H9 (cell line): ENCODE measurements around the gene CCK. TPM values are rescaled to one million over a fixed set of nuclear protein-coding genes. Genes with fewer than 3 reads are reported as not detected.

Source experiments
- DNase-seq: peaks from one replicate; pipeline ENCODE4 v3.0.0-alpha.2; 2017
- H2AFZ ChIP-seq: one replicate; pipeline ENCODE4 v1.6.1; 2013; ENCODE audit warnings: mild to moderate bottlenecking, low read length, control low read depth, moderate library complexity
- H2AK5ac ChIP-seq: 2 replicates; pipeline ENCODE4 v1.6.1; 2013; ENCODE audit warnings: low read length, control low read depth, mixed read lengths; ENCODE audit not compliant: insufficient read length
- H2BK120ac ChIP-seq: one replicate; pipeline ENCODE4 v1.6.1; 2013; ENCODE audit warnings: low read depth, mild to moderate bottlenecking, low read length, control low read depth, inconsistent platforms; ENCODE audit not compliant: poor library complexity, severe bottlenecking
- H2BK12ac ChIP-seq: 2 replicates; pipeline ENCODE4 v1.6.1; 2013; ENCODE audit warnings: low read length, control low read depth, mixed read lengths, low read depth; ENCODE audit not compliant: insufficient read length
- H2BK15ac ChIP-seq: 2 replicates; pipeline ENCODE4 v1.6.1; 2013; ENCODE audit warnings: low read depth, low read length, control low read depth
- H2BK20ac ChIP-seq: one replicate; pipeline ENCODE4 v1.6.1; 2013; ENCODE audit warnings: low read depth, mild to moderate bottlenecking, low read length, control low read depth, inconsistent platforms; ENCODE audit not compliant: poor library complexity, severe bottlenecking
- H2BK5ac ChIP-seq: 2 replicates; pipeline ENCODE4 v1.6.1; 2013; ENCODE audit warnings: low read length, control low read depth, mixed read lengths; ENCODE audit not compliant: insufficient read length
- H3K14ac ChIP-seq: 2 replicates; pipeline ENCODE4 v1.6.1; 2013; ENCODE audit warnings: low read length, control low read depth; ENCODE audit not compliant: insufficient read depth
- H3K18ac ChIP-seq: 2 replicates; pipeline ENCODE4 v1.6.1; 2013; ENCODE audit warnings: low read depth, mild to moderate bottlenecking, mixed read lengths, low read length, control low read depth; ENCODE audit not compliant: insufficient read length
- H3K23ac ChIP-seq: 2 replicates; pipeline ENCODE4 v1.6.1; 2013; ENCODE audit warnings: low read length, control low read depth, mixed read lengths, low read depth; ENCODE audit not compliant: insufficient read length
- H3K23me2 ChIP-seq: 2 replicates; pipeline ENCODE4 v1.6.1; 2013; ENCODE audit warnings: low read depth, mild to moderate bottlenecking, mixed read lengths, low read length, control low read depth; ENCODE audit not compliant: insufficient read length, poor library complexity, severe bottlenecking
- H3K27ac ChIP-seq: 2 replicates; pipeline ENCODE4 v1.5.1; 2013; ENCODE audit warnings: low read length, control low read depth, mixed read lengths, low read depth; ENCODE audit not compliant: insufficient read length
- H3K27me3 ChIP-seq: 2 replicates; pipeline ENCODE4 v1.6.1; 2013; ENCODE audit warnings: low read length, control low read depth, inconsistent platforms; ENCODE audit not compliant: insufficient read depth
- H3K4ac ChIP-seq: 2 replicates; pipeline ENCODE4 v1.6.1; 2013; ENCODE audit warnings: low read depth, mild to moderate bottlenecking, control low read depth, inconsistent platforms, low read length, moderate library complexity
- H3K4me1 ChIP-seq: 2 replicates; pipeline ENCODE4 v1.6.1; 2013; ENCODE audit warnings: low read length, control low read depth, inconsistent platforms; ENCODE audit not compliant: insufficient read depth
- H3K4me2 ChIP-seq: 2 replicates; pipeline ENCODE4 v1.6.1; 2013; ENCODE audit warnings: low read length, control low read depth, mixed read lengths; ENCODE audit not compliant: insufficient read length, insufficient read depth
- H3K56ac ChIP-seq: 2 replicates; pipeline ENCODE4 v1.6.1; 2013; ENCODE audit warnings: low read depth, mild to moderate bottlenecking, mixed read lengths, low read length, control low read depth; ENCODE audit not compliant: insufficient read length
- H3K79me1 ChIP-seq: 2 replicates; pipeline ENCODE4 v1.6.1; 2013; ENCODE audit warnings: low read depth, mild to moderate bottlenecking, moderate library complexity, low read length, control low read depth, inconsistent platforms; ENCODE audit not compliant: insufficient read depth, poor library complexity, severe bottlenecking
- H3K79me2 ChIP-seq: 2 replicates; pipeline ENCODE4 v1.6.1; 2013; ENCODE audit warnings: low read length, control low read depth, inconsistent platforms; ENCODE audit not compliant: insufficient read depth
- H3K9ac ChIP-seq: 2 replicates; pipeline ENCODE4 v1.6.1; 2013; ENCODE audit warnings: low read length, control low read depth, mixed read lengths; ENCODE audit not compliant: insufficient read length; ENCODE audit errors: extremely low read depth
- H3K9me3 ChIP-seq: one replicate; pipeline ENCODE4 v1.6.1; 2013; ENCODE audit warnings: low read depth, low read length, inconsistent platforms; ENCODE audit not compliant: control insufficient read depth
- H3T11ph ChIP-seq: one replicate; pipeline ENCODE4 v1.6.1; 2013; ENCODE audit warnings: mild to moderate bottlenecking, low read length, control low read depth, inconsistent platforms
- H4K20me1 ChIP-seq: one replicate; pipeline ENCODE4 v1.6.1; 2013; ENCODE audit not compliant: control insufficient read depth, insufficient read length, insufficient read depth
- H4K5ac ChIP-seq: 2 replicates; pipeline ENCODE4 v1.6.1; 2013; ENCODE audit warnings: low read depth, mild to moderate bottlenecking, mixed read lengths, low read length, control low read depth; ENCODE audit not compliant: insufficient read length
- H4K8ac ChIP-seq: replicated peaks from 2 replicates; pipeline ENCODE4 v1.6.1; 2013; ENCODE audit warnings: low read length, control low read depth, mixed read lengths, low read depth; ENCODE audit not compliant: insufficient read length
- H4K91ac ChIP-seq: 2 replicates; pipeline ENCODE4 v1.6.1; 2013; ENCODE audit warnings: low read depth, mild to moderate bottlenecking, moderate library complexity, mixed read lengths, low read length, control low read depth; ENCODE audit not compliant: insufficient read length
- H3K27ac Mint-ChIP-seq, 3 experiments: 2 replicates in 2 of 3; 3 replicates in 1 of 3; pipeline ENCODE4 v1.8.0; 2020 to 2021; ENCODE audit warnings: mixed read lengths in 3 of 3, mild to moderate bottlenecking in 1 of 3, moderate library complexity in 1 of 3
- H3K27me3 Mint-ChIP-seq: 2 replicates; pipeline ENCODE4 v1.8.0; 2021; ENCODE audit warnings: low read depth, mild to moderate bottlenecking, moderate library complexity, mixed read lengths
- H3K36me3 Mint-ChIP-seq, 3 experiments: 2 replicates in 2 of 3; 3 replicates in 1 of 3; pipeline ENCODE4 v1.8.0; 2020 to 2021; ENCODE audit warnings: low read depth in 3 of 3, mixed read lengths in 3 of 3; ENCODE audit not compliant: insufficient read depth in 1 of 3
- H3K4me1 Mint-ChIP-seq, 2 experiments: 2 replicates each; pipeline ENCODE4 v1.8.0; 2020; ENCODE audit warnings: mixed read lengths in 2 of 2
- H3K4me3 Mint-ChIP-seq, 2 experiments: 2 replicates in 1 of 2; 3 replicates in 1 of 2; pipeline ENCODE4 v1.8.0; 2020 to 2021; ENCODE audit warnings: mild to moderate bottlenecking in 2 of 2, mixed read lengths in 2 of 2, moderate library complexity in 1 of 2
- H3K9me3 Mint-ChIP-seq, 2 experiments: 2 replicates in 1 of 2; 3 replicates in 1 of 2; pipeline ENCODE4 v1.8.0; 2020; ENCODE audit warnings: mild to moderate bottlenecking in 2 of 2, mixed read lengths in 2 of 2, moderate library complexity in 1 of 2
- CTCF ChIP-seq: fragments of 200-600 bp; sonication (generic); conservative IDR thresholded peaks from 3 replicates; pipeline ENCODE4 v1.8.0; 2021; ENCODE audit warnings: antibody characterized with exemption, mild to moderate bottlenecking
- WGBS: extraction: QIAGEN DNeasy Blood & Tissue Kit; methylation state at CpG from one replicate; pipeline ENCODE4 v1.1.7; 2013; ENCODE audit warnings: missing lambda C conversion rate, low lambda C conversion rate, mixed read lengths; ENCODE audit not compliant: insufficient read length; ENCODE audit errors: extremely low coverage; 5-methylcytosine and 5-hydroxymethylcytosine counted together
- total RNA-seq: library from RNA; stranded (reverse); gene quantifications from 2 replicates; pipeline ENCODE4 v1.2.1, GENCODE V29; 2021

The CCK gene
- total RNA-seq, 1 experiment from 2014 or later = 0.37 TPM

GRCh38 chr3:42289026-42289425 lies 23.0 kb upstream of the CCK start:
- no peaks in the 10 kb centered on the region for H3K4me1 Mint-ChIP-seq
- no peaks in the 10 kb centered on the region for H3K23me2 ChIP-seq
- TF ChIP-seq CTCF = no peak
- no peak overlapping the region for H2AFZ ChIP-seq
- no peaks in the 10 kb centered on the region for H3K79me1 ChIP-seq
- H3K27me3 ChIP-seq = no peaks in the 10 kb centered on the region
- no peak overlapping the region for H2BK15ac ChIP-seq
- no peaks in the 10 kb centered on the region for H3K9me3 ChIP-seq
- H3K23ac ChIP-seq = no peak overlapping the region
- no CpG with 5 or more reads among the region's 1 CpG for WGBS
- no peak overlapping the region for H2BK120ac ChIP-seq
- no peaks in the 10 kb centered on the region for H3K4me1 ChIP-seq
- no peak for DNase-seq
- no peak overlapping the region for H2AK5ac ChIP-seq
- H3K4ac ChIP-seq = no peak overlapping the region
- no peaks in the 10 kb centered on the region for H3K79me2 ChIP-seq
- H3K56ac ChIP-seq = no peak overlapping the region
- no peak overlapping the region for H2BK5ac ChIP-seq
- no peak overlapping the region for H3K14ac ChIP-seq
- peaks cover 27 to 35% of the 10 kb centered on the region in 2 experiments for H3K9me3 Mint-ChIP-seq
- H4K20me1 ChIP-seq = no peaks in the 10 kb centered on the region
- no peak overlapping the region for H4K8ac ChIP-seq
- no peak overlapping the region for H3K18ac ChIP-seq
- H2BK12ac ChIP-seq = no peak overlapping the region
- no peak overlapping the region for H3K27ac Mint-ChIP-seq
- no peak overlapping the region for H3K9ac ChIP-seq
- H2BK20ac ChIP-seq = no peak overlapping the region
- H3K4me2 ChIP-seq = no peak overlapping the region
- H3K27ac ChIP-seq = no peak overlapping the region
- H3K4me3 Mint-ChIP-seq = no peak overlapping the region
- no peak overlapping the region for H4K91ac ChIP-seq
- no peak overlapping the region for H4K5ac ChIP-seq
- peaks cover 14% of the 10 kb centered on the region for H3K27me3 Mint-ChIP-seq
- no peak overlapping the region for H3T11ph ChIP-seq
- H3K36me3 Mint-ChIP-seq = peaks cover 5 to 12% (median 10%) of the 10 kb centered on the region in 3 experiments
